ENCODE results near the gene BACH2. TPM values are rescaled to one million over a fixed set of nuclear protein-coding genes. Genes with fewer than 3 reads are reported as not detected.

Gene BACH2
- total and polyA plus RNA-seq, 10 of the 15 experiments (the other 5 are each of a cell fraction or from before 2014, with no cell fraction given): 0.03 to 0.28 (median 0.04) TPM; not detected in 3

DNA sequence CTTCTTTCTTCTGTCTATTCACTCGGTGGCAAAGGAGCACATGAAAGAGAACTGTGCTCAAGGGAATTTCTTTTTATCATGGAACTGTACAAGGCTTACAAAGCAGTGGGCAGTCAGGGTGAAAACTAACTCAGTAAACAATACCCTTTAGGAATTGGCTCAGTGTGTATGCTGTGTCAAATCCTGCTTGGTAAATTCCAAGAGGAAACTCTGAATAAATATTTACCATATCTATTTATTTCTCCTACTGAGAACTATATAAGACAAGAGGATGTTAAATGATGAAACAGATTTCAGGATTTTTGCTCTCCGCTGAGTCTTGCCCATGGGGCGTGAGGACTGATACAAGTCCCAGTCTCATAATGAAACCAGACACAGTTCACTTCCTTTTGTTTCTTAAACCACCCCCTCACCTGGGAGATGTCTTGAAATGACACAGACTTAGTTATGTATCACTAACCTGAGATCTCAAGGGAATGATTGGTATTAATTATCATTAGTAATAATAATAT lies 188.8 kb downstream of the BACH2 start (continued):
- TF ChIP-seq, protein P1, sequence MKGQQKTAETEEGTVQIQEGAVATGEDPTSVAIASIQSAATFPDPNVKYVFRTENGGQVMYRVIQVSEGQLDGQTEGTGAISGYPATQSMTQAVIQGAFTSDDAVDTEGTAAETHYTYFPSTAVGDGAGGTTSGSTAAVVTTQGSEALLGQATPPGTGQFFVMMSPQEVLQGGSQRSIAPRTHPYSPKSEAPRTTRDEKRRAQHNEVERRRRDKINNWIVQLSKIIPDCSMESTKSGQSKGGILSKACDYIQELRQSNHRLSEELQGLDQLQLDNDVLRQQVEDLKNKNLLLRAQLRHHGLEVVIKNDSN (IDR thresholded peaks at IDR 0.05; ENCODE audit: borderline replicate concordance, extremely low read length, insufficient read depth, low read depth, low read length): no peak
- TF ChIP-seq, protein P2, sequence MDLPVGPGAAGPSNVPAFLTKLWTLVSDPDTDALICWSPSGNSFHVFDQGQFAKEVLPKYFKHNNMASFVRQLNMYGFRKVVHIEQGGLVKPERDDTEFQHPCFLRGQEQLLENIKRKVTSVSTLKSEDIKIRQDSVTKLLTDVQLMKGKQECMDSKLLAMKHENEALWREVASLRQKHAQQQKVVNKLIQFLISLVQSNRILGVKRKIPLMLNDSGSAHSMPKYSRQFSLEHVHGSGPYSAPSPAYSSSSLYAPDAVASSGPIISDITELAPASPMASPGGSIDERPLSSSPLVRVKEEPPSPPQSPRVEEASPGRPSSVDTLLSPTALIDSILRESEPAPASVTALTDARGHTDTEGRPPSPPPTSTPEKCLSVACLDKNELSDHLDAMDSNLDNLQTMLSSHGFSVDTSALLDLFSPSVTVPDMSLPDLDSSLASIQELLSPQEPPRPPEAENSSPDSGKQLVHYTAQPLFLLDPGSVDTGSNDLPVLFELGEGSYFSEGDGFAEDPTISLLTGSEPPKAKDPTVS (IDR thresholded peaks at IDR 0.05; ENCODE audit: low read depth, low read length): no peak
- no peak for TF ChIP-seq FOS (IDR thresholded peaks at IDR 0.05; ENCODE audit: borderline replicate concordance, extremely low read depth, insufficient read length)
- no peak for TF ChIP-seq RBBP5 (conservative IDR thresholded peaks at IDR 0.05)
- TF ChIP-seq KAT2A (conservative IDR thresholded peaks at IDR 0.05; ENCODE audit: control insufficient read depth, low read depth, low read length): no peak
- TF ChIP-seq CBX3 (IDR thresholded peaks at IDR 0.05; ENCODE audit: borderline replicate concordance, low read depth): no peak
- no peak for TF ChIP-seq POLR2AphosphoS2 (IDR thresholded peaks at IDR 0.05; ENCODE audit: low read depth, low read length)
- no peak; the same call in 1 of the 2 replicates for TF ChIP-seq BACH1 (IDR thresholded peaks at IDR 0.05; ENCODE audit: borderline replicate concordance)
- TF ChIP-seq MEF2A (IDR thresholded peaks at IDR 0.05; ENCODE audit: insufficient read depth, low read depth, low read length): peak; percentile 60
- TF ChIP-seq EP300 (IDR thresholded peaks at IDR 0.05; ENCODE audit: borderline replicate concordance in 1 of 2, control insufficient read depth in 1 of 2, low read depth in 2 of 2, low read length in 2 of 2): peak in 1 of 2 experiments; percentile 29; a peak in 1 of 4 replicates
- no peak for TF ChIP-seq SREBF1 (IDR thresholded peaks at IDR 0.05; ENCODE audit: low read length)
- TF ChIP-seq CREB1 (IDR thresholded peaks at IDR 0.05; ENCODE audit: low read depth): no peak
- TF ChIP-seq CHD1 (IDR thresholded peaks at IDR 0.05; ENCODE audit: low read depth, low read length): no peak
- TF ChIP-seq, protein P3, sequence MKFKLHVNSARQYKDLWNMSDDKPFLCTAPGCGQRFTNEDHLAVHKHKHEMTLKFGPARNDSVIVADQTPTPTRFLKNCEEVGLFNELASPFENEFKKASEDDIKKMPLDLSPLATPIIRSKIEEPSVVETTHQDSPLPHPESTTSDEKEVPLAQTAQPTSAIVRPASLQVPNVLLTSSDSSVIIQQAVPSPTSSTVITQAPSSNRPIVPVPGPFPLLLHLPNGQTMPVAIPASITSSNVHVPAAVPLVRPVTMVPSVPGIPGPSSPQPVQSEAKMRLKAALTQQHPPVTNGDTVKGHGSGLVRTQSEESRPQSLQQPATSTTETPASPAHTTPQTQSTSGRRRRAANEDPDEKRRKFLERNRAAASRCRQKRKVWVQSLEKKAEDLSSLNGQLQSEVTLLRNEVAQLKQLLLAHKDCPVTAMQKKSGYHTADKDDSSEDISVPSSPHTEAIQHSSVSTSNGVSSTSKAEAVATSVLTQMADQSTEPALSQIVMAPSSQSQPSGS (IDR thresholded peaks at IDR 0.05; ENCODE audit: low read length): peak; percentile 74; the same call in 1 of the 2 replicates
- no peak for TF ChIP-seq NR2C1 (IDR thresholded peaks at IDR 0.05)
- TF ChIP-seq, protein P4, sequence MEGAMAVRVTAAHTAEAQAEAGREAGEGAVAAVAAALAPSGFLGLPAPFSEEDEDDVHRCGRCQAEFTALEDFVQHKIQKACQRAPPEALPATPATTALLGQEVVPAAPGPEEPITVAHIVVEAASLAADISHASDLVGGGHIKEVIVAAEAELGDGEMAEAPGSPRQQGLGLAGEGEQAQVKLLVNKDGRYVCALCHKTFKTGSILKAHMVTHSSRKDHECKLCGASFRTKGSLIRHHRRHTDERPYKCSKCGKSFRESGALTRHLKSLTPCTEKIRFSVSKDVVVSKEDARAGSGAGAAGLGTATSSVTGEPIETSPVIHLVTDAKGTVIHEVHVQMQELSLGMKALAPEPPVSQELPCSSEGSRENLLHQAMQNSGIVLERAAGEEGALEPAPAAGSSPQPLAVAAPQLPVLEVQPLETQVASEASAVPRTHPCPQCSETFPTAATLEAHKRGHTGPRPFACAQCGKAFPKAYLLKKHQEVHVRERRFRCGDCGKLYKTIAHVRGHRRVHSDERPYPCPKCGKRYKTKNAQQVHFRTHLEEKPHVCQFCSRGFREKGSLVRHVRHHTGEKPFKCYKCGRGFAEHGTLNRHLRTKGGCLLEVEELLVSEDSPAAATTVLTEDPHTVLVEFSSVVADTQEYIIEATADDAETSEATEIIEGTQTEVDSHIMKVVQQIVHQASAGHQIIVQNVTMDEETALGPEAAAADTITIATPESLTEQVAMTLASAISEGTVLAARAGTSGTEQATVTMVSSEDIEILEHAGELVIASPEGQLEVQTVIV (IDR thresholded peaks at IDR 0.05; ENCODE audit: borderline replicate concordance, partially characterized antibody): no peak
- TF ChIP-seq ZBTB40 (IDR thresholded peaks at IDR 0.05; ENCODE audit: borderline replicate concordance): no peak
